HG02840 (cell line): ENCODE data around the gene ABHD4.
"Not testable (repeated sequence)": the region's sequence is repeated elsewhere in the genome, so short reads cannot be mapped to it uniquely, and the experiment has no call there.

Source experiments
- ATAC-seq: cut with Tn5 transposase; IDR thresholded peaks from one replicate; pipeline ENCODE4 v1.9.1; 2021; ENCODE audit warnings: mild to moderate bottlenecking, moderate library complexity, moderate number of reproducible peaks; ENCODE audit not compliant: unreplicated experiment, low FRiP score

The ABHD4 gene

DNA sequence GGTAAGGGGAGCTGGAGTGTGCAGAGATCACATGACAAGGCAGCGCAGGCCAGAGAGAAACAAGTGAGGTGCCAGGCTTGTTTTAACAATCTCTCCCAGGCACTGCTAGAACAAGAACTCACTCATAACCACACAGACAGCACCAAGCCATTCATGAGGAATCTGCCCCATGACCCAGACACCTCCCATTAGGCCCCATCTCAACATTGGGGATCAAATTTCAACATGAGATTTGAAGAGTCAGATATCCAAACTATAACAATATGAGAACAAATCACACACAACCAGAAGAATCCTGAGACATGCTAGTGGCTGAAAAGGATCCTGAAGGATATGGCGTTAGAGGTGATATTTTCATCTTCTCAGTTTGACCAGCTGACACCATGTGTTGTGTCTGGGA, 24.2 kb downstream of the ABHD4 start:
- no peak for ATAC-seq

DNA sequence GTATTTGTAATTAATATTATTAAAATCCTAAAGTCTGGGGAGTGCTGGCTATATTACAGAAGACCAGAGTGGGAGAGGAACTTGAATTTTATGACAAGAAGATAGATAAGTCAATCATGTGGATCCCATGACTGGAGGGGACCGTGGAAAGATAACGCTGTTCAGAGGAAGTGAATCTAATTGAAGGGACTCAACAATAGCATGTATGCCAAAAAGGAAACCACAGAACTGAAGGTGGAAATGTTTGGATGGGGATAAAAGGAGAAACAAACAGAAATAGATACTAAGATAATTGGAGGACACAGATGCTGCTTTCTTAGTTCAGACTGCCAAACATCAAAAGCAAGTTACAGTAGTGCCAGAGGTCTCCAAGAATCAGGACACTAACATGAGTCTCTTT, 24.9 kb downstream of the ABHD4 start:
- no peak for ATAC-seq

DNA sequence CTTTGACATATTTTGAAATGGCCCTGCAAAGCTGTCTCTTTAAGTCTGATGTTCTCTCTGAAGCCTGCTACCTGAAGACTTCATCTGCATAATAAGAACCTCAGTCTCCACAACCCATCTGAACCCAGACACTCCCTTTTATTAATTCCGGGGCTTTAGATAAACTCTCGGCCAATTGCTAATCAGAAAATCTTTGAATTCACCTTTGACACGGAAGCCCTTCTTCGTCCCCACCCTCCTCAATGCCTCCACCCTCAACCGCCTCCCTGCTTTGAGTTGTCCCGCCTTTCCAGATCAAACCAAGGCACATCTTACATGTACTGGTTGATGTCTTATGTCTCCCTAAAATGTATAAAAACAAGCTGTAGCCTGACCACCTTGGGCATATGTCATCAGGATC, 28.5 kb downstream of the ABHD4 start:
- no peak for ATAC-seq

DNA sequence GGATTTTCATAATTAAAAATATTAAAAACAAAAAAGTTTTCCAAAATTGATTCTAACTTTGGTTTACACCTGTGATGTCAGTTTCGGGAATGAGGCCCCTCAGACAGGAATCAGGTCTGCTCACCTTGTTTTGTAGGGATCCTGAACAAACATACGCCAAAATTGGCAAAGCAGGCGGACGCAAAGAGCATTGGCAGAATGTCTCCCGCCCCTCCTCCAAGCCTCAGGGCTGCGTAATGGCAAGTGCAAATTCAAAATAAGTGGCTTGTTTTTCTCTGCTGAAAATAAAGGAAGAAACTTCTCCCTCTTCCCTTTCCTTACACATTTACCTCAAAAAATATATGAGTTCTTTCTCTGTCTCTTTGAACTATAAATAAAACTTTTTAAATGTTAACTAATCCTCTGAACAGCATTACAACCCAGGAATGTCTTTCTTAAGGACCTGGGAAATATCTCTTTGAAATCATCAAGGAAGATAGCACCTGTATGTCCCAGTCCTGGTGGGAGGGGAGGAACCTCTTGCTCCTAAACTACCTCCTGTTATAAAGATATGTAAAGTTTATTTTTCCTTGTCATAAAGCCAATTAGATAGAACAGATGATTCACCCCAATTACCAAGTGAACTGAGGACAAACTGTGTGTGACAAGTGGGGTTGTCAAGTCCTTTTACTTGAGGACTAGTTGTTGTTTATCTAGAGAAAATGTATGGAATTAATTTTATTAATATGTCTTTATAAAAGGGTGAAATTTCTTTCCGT, 29.6 kb downstream of the ABHD4 start:
- ATAC-seq: no peak

DNA sequence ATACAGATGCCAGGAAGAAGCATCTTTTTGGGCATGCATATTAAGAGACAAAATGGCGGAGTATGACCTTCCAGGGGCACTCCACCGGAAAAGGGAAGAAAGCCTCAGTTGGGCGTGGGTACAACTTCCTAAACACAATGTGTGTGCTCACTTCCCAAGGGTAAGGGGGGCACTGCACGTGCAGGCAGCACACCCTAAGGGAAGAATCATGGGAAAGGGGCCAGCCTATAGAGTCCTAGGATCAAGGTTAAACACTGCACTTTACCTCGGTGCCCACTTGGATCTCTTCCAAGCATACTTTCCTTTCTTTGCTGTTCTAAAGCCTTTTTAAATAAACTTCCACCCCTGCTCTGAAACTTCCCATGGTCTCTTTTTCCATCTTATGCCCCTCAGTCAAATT, 31.3 kb downstream of the ABHD4 start:
- ATAC-seq: no peak

DNA sequence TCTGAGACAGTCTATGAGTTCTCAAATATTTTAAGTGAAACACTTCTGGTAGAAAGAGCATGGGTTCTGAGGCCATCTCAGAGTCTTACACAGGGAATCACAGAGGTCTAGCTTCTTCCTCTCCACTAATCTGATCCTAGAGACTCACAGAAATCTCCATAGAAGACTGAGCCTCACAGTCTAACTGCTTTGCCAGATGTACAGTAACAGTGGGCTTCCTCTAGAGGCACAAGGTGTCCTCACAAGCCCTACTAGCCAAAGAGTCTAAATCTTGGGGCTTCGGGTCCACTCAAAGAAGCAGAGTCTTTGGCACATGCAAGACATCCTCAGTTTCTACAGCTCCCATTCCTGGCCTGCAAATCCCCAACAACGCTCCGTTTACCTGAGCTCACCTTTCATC, 32.0 kb downstream of the ABHD4 start:
- ATAC-seq: no peak

DNA sequence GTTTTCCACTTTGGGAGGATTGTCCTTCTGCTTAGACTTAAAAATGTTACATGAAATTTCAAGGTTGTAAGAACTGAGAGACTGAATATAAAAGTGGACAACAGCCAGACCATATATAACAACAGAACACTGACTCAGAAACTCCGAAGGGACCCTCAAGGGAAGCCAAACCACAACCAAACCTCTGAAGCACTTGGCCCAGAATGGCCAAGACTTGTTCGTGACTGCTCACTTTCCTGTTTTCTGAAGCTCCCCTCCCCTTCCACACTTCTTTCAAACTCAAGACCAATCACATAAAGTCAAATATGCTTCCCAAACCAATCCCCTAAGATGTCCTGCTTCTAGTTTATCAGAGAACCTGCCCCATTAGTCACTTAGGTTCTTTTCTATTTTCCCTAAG, 32.4 kb downstream of the ABHD4 start:
- ATAC-seq: no peak

DNA sequence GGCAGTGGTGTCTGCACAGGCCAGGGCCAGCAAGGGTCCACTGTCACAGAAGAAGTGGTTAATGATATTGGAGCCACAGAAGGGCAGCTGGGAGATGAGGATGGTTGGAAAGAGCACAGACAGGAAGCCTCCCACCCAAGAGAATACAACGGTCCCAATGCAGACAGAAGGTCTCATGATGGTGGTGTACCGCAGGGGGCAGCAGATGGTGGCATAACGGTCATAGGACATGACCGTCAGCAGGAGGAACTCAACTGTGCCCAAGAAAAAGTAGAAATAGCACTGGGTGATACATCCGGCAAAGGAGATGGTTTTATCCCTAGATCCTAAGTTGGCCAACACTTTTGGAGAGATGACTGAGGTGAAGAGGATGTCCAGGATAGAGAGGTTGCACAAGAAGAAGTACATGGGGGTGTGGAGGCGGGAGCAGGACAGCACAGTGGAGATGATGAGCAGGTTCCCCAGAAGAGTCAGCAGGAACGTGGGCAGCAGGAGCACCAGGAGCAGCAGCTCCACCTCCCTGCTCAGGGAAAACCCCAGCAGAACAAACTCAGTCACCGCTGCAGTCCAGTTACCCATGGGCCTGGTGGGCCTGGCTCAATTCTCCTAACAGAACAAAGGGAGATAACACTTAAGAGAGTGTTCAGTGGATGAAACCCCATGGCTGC, 36.3 kb downstream of the ABHD4 start:
- ATAC-seq: no peak

DNA sequence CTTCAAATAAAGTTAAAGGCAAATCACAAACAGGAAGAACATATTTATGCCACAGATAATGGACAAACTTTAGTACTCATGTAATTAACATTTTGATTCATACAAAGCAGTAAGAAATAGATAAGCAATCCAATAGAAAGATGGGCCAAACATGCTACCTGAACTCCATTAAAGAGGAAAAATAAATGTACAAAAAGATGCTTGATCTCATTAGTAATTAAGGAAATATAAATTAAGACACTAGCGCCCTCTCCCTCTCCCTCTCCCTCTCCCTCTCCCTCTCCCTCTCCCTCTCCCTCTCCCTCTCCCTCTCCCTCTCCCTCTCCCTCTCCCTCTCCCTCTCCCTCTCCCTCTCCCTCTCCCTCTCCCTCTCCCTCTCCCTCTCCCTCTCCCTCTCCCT, 37.9 kb downstream of the ABHD4 start:
- not testable (repeated sequence) for ATAC-seq

DNA sequence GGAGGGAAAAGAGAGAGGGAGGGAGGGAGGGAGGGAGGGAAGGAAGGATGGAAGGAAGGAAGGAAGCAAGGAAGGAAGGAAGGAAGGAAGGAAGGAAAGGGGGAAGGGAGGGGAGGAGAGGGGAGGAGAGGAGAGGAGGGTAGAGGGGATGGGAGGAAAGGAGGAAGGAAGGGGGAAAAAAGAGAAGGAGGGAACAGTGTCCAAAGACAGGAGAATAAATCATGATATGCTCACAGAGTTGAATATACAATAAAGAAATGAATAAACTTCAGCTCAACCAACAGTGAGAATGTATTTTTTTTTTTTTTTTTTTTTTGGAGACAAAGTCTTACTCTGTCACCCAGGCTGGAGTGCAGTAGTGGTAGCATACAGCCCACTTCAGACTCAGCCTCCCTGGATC, 42.1 kb downstream of the ABHD4 start:
- no peak for ATAC-seq

DNA sequence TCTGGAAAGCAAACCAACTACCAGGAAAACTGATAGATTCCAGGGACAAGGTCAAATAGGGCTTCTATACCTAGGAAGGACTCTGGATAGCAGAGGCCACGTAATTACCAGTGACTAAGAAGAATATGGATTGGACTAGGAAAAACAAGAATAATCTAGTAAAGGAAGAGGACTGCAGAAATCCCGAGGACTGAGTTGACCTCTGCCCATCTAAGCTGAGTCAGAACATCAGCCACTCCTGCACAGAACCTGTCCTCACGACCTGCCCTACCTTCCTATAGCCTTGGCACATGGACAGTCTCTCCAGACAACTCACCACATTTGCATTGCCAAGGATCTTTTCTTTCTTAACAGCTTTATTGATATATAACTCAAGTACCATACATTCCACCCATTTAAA, 43.7 kb downstream of the ABHD4 start:
- ATAC-seq: no peak

DNA sequence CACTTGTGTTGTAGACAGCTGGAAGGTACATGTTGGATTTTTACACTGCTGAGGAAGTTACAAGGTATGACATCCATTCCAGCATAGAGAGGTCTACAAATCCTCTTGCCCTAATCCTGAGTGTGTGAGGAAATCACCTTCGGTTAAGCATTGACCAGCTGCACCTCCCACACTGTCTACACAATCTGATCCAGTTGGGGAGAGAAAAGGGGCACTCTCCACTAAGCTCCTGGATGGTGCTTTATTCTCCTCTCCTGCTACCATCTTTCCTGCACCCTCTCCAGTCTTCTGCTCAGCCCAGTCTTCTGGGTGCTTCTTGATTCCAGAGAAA, 46.2 kb downstream of the ABHD4 start, which contains the start of gene OR6J1:
Gene OR6J1, minus strand, starts transcription at position 48 of the 331 bp plus-strand sequence. CDS start 9,541 bp downstream, outside the sequence.
- ATAC-seq: no peak

DNA sequence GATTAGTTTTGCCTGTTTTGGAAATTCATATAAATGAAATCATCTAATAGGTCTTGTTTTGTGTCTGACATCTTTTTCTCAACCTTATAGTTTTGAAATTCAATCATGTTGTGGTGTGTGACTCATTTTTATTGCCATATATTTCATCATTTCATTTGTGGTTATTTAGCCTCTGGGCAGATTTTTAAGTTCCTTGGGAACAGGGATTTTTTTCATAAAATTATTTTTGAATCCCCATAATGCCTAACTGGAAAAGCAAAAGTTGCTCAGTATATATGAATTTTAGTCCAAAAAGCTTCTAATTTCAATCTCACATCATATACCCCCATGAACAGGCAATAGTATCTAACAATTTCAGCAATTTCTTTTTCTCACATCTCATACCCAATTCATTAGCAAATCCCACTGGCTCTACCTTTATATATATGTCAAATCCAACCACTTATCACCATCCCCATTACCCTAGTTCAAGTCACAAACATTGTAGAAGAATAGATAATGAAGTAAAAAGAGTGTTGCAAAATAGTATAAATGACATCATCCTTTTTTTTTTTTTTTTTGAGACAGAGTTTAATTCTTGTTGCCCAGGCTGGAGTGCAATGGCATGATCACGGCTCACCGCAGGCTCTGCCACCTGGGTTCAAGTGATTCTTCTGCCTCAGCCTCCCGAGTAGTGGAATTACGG, 48.6 kb downstream of the ABHD4 start:
- no peak for ATAC-seq

DNA sequence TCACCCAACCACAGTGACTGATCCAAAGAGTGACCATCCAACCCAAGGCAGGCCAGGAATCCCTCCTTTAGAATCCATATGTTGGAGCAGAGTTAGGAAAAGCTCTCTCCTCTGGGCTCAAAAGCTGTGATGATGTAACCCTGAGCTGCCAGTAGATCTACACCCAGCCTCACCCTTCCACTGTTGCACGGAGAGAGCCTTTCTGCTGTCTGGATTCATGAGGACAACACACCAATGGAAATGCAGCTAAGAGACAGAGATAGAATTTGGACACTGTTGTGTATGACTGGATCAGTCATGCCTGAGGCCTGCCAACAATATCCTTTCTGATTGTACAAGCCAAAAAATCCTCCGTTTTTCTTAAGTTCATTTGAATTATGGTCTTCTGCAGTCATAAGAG, 50.4 kb downstream of the ABHD4 start:
- no peak for ATAC-seq

DNA sequence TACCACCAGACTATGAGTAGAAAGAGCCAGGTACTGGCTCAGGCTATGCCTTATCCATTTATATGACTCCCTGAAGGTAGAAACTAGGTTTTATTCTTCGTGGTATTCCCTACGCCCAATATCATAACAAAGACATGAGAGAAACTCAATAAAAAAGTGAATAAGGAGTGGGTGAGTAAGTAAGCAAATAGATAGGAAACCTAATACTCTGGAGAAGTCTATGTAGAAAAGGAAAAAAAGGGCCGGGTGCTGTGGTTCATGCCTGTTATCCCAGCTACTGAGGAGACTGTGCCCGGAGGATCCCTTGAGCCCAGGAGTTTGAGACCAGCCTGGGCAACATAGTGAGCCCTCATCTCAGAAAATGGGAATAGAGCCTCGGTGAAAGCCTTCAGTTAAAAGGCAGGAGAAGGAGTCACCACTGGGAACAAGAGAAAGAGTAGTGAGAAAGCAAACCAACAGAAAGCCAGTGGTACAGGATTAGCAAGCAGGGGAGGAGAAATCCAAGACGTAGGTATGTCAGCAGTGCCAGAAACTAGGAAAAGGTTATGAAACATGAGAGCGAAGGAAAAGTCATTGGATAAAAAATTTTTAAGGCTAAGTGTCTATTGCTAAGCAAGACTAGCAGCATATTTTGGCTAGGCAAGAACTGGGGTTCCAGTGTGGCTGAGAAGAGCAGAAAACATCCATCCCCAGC, 52.1 kb downstream of the ABHD4 start:
- ATAC-seq: no peak

DNA sequence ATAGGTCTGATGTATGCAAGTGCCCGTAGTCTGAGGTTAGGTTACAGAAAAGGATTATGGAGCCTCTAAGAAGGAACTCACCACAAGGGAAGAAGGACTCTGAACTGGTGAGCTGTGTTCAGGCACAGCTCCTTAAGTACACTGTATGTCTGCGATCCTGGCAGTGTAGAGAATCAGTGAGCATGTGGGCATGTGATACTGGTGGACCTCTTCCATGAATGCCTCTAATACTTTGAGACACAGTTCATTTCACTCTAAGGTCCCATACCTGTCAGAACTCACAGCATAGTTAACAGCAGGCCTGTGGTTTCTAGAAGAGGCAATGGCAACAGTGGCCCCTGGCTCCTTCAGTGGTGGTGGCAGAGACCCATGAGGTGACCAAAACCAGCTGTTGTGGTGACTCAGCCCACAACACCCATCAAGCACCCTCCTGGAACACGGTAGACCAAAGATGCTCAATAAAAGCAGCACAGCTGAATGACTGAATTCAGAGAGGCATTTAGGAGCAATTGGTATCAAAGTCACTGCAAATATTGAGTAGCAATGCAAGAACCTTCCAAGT, 52.9 kb downstream of the ABHD4 start:
- no peak for ATAC-seq

DNA sequence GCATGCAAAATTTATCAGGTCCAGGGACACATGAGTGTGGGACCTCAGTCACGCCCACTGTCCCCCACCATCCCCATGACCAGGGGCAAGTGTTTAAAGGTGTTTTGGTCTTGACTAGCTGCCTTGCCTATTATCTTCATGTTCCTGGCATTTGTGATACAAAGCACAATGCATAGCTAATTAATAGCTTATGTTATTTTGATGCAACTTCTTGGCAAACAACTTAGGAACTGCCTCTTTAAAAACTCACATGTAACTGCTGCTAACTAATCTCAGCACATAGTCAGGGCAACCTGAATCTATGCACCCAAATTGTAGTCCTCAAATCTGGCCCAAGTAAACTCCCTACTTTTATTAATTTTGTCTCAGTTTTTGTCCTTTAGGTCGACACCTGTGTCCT, 53.5 kb downstream of the ABHD4 start:
- ATAC-seq: no peak

DNA sequence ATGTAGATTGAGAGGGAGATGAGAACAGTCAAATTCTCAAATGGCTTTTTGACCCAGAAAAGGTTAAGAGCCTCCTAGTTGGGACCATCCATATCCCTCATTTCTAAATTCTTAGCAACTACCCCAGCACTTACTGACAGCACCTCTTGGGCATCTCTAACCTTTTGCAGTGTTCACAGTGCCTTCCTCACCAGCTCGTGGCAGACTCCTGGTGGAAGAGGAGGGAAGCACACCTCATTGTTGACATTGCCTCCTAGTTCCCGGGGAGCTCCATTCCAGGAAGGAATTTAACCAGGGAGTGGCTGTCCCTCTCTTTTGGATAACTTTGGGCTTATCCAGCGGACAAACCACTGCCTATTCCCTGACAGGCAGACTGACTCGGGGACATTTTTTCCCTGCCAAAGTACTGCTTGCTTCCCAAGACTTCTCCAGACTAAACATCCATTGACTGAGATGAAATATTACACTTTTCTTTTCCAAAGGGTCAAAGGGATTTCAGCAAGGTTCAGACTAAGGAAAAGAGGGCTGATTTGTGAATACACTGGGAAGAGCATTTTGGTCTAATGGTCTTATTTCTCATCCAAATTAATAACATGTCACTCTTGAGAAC, 55.0 kb downstream of the ABHD4 start:
- ATAC-seq: no peak

DNA sequence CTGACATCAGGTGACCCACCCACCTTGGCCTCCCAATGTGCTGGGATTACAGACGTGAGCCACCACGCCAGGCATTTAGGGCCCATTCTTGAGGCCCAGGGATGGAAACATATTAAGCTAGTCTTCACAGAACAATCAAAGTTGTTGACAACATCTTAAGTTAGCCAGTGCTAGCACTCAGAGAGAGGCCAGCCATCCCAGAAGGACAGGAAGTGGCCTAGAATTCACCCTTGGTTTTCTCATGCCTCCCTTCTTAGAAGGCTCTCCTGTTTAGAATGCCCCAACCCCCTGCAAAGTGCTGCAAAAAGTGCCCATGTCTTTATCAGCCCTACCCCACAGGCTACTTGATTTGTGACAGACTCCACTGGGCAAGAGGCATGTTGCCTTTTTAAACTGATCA, 58.1 kb downstream of the ABHD4 start:
- no peak for ATAC-seq

DNA sequence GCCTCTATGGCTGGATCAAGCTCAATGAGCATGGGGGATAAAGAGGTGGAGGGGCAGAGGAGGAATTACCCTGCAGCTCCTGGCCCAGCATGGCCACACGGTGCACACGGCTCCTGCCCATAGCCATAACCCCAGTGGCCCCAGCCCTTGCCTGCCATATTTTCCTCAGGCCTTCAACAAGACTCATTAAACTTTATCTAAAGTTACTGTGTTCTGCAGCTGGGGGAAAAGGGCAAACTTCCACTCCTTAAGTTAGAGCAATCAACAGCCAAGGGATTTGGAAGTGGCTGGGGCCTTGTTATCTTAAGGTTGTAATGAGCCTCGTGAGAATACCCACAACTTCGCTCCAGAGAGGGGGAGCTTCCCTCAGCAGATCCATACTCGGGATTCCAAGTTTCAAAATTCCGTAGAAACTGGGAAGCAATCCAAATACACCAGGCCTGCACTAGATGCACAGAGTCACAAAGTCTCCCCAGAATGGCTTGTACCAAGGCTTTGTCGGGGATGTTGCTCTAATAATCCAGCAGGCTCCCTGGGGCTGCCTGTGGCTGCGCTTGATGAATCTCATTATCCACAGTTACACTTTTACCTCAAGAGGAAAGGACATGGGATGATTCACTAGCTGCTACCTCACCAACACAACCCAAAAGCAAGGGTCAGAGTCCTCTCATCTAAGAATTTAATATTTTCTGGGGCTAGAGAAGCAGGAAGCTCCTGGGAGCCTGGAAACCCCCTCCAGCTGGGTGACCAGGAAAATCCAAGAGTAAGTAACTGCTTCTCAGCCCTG, 59.0 kb downstream of the ABHD4 start:
- no peak for ATAC-seq
